Effector CD8-positive, alpha-beta T cell (primary cell): ENCODE data around the gene CNTLN.
"Not testable (repeated sequence)": the region's sequence is repeated elsewhere in the genome, so short reads cannot be mapped to it uniquely, and the experiment has no call there.

Experiments
- DNase-seq: peaks from one replicate; lab custom pipeline; 2025; lab: John Stamatoyannopoulos, UW

The CNTLN gene

GRCh38 chr9:17509701-17510100, 374.9 kb downstream of the CNTLN start:
- no peak for DNase-seq

- no peak for DNase-seq
Measured at GRCh38 chr9:17519761-17520160, 384.9 kb downstream of the CNTLN start.

- DNase-seq = no peak
Measured at GRCh38 chr9:17520268-17521064, 385.6 kb downstream of the CNTLN start.

GRCh38 chr9:17521100-17521855, 386.4 kb downstream of the CNTLN start:
- DNase-seq = no peak

- DNase-seq = not testable (repeated sequence)
Measured at GRCh38 chr9:17526726-17527125, 391.9 kb downstream of the CNTLN start.

GRCh38 chr9:17528859-17529258, 394.0 kb downstream of the CNTLN start:
- DNase-seq = no peak

GRCh38 chr9:17531642-17532254, 396.9 kb downstream of the CNTLN start:
- no peak for DNase-seq

- no peak for DNase-seq
Measured at GRCh38 chr9:17532461-17532860, 397.6 kb downstream of the CNTLN start.

GRCh38 chr9:17535176-17535575, 400.3 kb downstream of the CNTLN start:
- DNase-seq = no peak

- no peak for DNase-seq
Measured at GRCh38 chr9:17536027-17536426, 401.2 kb downstream of the CNTLN start.

- no peak for DNase-seq
Measured at GRCh38 chr9:17551023-17551422, 416.2 kb downstream of the CNTLN start.
